ENCODE results near the gene PCDHGA2.
"Not testable (repeated sequence)": the region's sequence is repeated elsewhere in the genome, so short reads cannot be mapped to it uniquely, and the experiment has no call there.

Gene PCDHGA2

DNA sequence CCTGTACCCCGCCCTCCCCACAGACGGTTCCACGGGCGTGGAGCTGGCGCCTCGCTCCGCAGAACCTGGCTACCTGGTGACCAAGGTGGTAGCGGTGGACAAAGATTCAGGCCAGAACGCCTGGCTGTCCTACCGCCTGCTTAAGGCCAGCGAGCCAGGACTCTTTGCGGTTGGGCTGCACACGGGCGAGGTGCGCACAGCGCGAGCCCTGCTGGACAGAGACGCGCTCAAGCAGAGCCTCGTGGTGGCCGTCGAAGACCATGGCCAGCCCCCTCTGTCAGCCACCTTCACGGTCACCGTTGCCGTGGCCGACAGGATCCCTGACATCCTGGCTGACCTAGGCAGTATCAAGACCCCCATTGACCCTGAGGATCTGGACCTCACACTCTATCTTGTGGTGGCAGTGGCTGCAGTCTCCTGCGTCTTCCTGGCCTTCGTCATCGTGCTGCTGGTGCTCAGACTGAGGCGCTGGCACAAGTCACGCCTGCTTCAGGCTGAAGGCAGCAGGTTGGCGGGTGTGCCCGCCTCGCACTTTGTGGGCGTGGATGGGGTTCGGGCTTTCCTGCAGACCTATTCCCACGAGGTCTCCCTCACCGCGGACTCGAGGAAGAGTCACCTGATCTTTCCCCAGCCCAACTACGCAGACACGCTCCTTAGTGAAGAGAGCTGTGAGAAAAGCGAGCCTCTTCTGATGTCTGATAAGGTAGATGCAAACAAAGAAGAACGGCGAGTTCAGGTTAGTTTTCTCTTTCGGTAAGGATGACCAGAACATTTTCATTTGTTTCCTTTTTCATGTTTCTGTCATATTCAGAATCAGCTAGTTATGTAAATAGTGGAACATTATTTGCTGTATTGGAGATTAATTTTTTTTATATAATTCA lies 27.7 kb downstream of the PCDHGA2 start:
- Histone ChIP-seq H3K27ac (ENCODE audit: low read depth, low read length) (no peak overlapping the region), H3K9ac (ENCODE audit: low read length) (no peak overlapping the region), H3K9me3 (ENCODE audit: low read length) (peaks cover 61% of the 10 kb centered on the region), H3K27me3 (ENCODE audit: control insufficient read depth in 1 of 2, insufficient read depth in 2 of 2, low read length in 2 of 2) (no peaks in the 10 kb centered on the region), H3K4me1 (ENCODE audit: insufficient read depth, low read length) (no peaks in the 10 kb centered on the region), H3K4me3 (ENCODE audit: low read depth in 1 of 2, low read length in 2 of 2) (peak overlapping the region in 1 of 2 donors; percentile 44), H3K36me3 (ENCODE audit: insufficient read depth, low read length) (peaks cover 4% of the 10 kb centered on the region)

- peaks cover 70% of the 10 kb centered on the region for H3K9me3 ChIP-seq (ENCODE audit: low read length)
Observed at GRCh38 chr5:141369994-141370848, 31.7 kb downstream of the PCDHGA2 start, which contains the start of gene PCDHGB3. TSS of gene PCDHGB3 (plus strand) at chr5:141370242. CDS start at chr5:141370395, 153 bp downstream.

GRCh38 chr5:141371572-141372475 lies 33.3 kb downstream of the PCDHGA2 start:
- Histone ChIP-seq H3K27ac (ENCODE audit: low read depth, low read length) (no peak overlapping the region), H3K4me3 (ENCODE audit: low read depth in 1 of 2, low read length in 2 of 2) (peak overlapping the region; percentile 42 to 52), H3K9ac (ENCODE audit: low read length) (no peak overlapping the region), H3K4me1 (ENCODE audit: insufficient read depth, low read length) (no peaks in the 10 kb centered on the region), H3K9me3 (ENCODE audit: low read length) (peaks cover 65% of the 10 kb centered on the region), H3K27me3 (ENCODE audit: control insufficient read depth in 1 of 2, insufficient read depth in 2 of 2, low read length in 2 of 2) (no peaks in the 10 kb centered on the region), H3K36me3 (ENCODE audit: insufficient read depth, low read length) (peaks cover 4% of the 10 kb centered on the region)

More at GRCh38 chr5:141369994-141370848, 31.7 kb downstream of the PCDHGA2 start, which contains the start of gene PCDHGB3:
- Histone ChIP-seq H3K9ac (ENCODE audit: low read length) (no peak within 1 kb of the TSS), H3K27ac (ENCODE audit: low read depth, low read length) (no peak within 1 kb of the TSS), H3K36me3 (ENCODE audit: insufficient read depth, low read length) (peaks cover 4% of the 10 kb centered on the region), H3K27me3 (ENCODE audit: control insufficient read depth in 1 of 2, insufficient read depth in 2 of 2, low read length in 2 of 2) (no peaks in the 10 kb centered on the region), H3K4me1 (ENCODE audit: insufficient read depth, low read length) (no peaks in the 10 kb centered on the region), H3K4me3 (ENCODE audit: low read depth in 1 of 2, low read length in 2 of 2) (peak within 1 kb of the TSS; percentile 32 to 50)

DNA sequence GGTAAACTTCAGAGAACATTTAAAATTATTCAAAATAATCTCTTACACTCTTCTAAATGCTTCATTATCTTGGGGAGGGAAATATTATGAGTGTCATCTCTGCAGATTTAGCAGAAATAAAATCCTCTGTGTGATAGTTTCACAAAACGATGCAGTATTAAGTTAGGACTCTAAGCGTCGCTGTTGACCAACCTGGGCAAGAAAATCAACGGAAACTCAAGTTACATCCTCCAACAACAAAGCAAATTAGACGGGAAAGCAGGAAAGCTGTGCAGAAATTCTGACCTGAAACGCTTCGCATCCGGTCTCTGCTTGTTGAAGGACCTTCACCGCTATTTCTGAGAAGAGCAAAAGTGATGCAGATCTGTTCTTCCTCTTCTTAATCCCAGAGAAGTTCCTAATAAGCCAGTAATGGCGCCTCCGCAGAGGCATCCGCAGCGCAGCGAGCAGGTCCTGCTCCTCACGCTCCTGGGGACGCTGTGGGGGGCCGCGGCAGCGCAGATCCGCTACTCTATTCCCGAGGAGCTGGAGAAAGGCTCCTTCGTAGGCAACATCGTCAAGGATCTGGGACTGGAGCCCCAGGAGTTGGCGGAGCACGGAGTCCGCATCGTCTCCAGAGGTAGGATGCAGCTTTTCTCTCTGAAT lies 35.2 kb downstream of the PCDHGA2 start, which contains the start of gene PCDHGA6:
PCDHGA6 (plus strand) TSS at position 219 of the 645 bp plus-strand sequence; CDS start at position 412, 193 bp downstream.
- Histone ChIP-seq H3K4me1 (ENCODE audit: insufficient read depth, low read length) (no peaks in the 10 kb centered on the region), H3K27ac (ENCODE audit: low read depth, low read length) (no peak within 1 kb of the TSS), H3K27me3 (ENCODE audit: control insufficient read depth in 1 of 2, insufficient read depth in 2 of 2, low read length in 2 of 2) (no peaks in the 10 kb centered on the region), H3K9me3 (ENCODE audit: low read length) (peaks cover 77% of the 10 kb centered on the region), H3K9ac (ENCODE audit: low read length) (no peak within 1 kb of the TSS), H3K4me3 (ENCODE audit: low read depth in 1 of 2, low read length in 2 of 2) (peak within 1 kb of the TSS; percentile 25 to 42), H3K36me3 (ENCODE audit: insufficient read depth, low read length) (peaks cover 4% of the 10 kb centered on the region)

GRCh38 chr5:141374627-141375026 lies 36.1 kb downstream of the PCDHGA2 start:
- H3K4me3 ChIP-seq (ENCODE audit: low read depth in 1 of 2, low read length in 2 of 2), result peak overlapping the region; percentile 25 to 28
- H3K9me3 ChIP-seq (ENCODE audit: low read length), result peaks cover 73% of the 10 kb centered on the region
- H3K4me1 ChIP-seq (ENCODE audit: insufficient read depth, low read length), result no peaks in the 10 kb centered on the region
- no peaks in the 10 kb centered on the region for H3K27me3 ChIP-seq (ENCODE audit: control insufficient read depth in 1 of 2, insufficient read depth in 2 of 2, low read length in 2 of 2)
- H3K36me3 ChIP-seq (ENCODE audit: insufficient read depth, low read length), result peaks cover 4% of the 10 kb centered on the region
- H3K9ac ChIP-seq (ENCODE audit: low read length), result no peak overlapping the region
- no peak overlapping the region for H3K27ac ChIP-seq (ENCODE audit: low read depth, low read length)

GRCh38 chr5:141375444-141376155 lies 37.0 kb downstream of the PCDHGA2 start:
- H3K36me3 ChIP-seq (ENCODE audit: insufficient read depth, low read length); H3K9ac ChIP-seq (ENCODE audit: low read length); H3K27ac ChIP-seq (ENCODE audit: low read depth, low read length); H3K4me1 ChIP-seq (ENCODE audit: insufficient read depth, low read length); H3K27me3 ChIP-seq (ENCODE audit: control insufficient read depth in 1 of 2, insufficient read depth in 2 of 2, low read length in 2 of 2): not testable (repeated sequence)
- H3K9me3 ChIP-seq (ENCODE audit: low read length), result peaks cover 68% of the 10 kb centered on the region
- H3K4me3 ChIP-seq (ENCODE audit: low read depth in 1 of 2, low read length in 2 of 2), result peak overlapping the region in 1 of 2 donors; percentile 38

DNA sequence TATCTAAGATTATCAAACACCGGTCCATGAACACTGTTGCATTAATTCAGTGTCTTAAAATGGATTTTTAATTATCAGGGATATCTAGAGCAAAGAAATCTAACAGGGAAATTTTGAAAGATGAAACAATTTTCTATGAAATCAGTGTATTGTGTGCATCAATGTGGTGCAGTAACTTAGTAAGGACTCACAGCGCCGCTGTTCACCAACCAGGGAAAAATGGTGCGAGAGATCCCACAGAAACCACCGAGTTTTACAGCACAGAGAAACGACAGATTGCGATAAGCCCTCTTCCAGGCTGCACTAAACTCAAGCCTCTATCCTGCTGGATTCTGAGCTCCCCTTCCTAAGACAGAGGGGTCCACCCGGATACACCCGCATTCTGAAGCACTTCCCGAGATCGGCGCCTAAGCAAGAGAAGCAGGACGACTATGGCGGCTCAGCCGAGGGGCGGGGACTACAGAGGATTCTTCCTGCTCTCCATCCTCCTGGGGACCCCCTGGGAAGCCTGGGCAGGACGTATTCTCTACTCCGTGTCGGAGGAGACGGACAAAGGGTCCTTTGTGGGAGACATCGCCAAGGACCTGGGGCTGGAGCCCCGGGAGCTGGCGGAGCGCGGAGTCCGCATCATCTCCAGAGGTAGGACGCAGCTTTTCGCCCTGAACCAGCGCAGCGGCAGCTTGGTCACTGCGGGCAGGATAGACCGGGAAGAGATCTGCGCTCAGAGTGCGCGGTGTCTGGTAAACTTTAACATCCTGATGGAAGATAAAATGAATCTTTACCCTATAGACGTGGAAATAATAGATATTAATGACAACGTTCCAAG lies 44.1 kb downstream of the PCDHGA2 start, which contains the start of gene PCDHGA7:
PCDHGA7 (plus strand) TSS at position 274 of the 826 bp plus-strand sequence; CDS start at position 432, 158 bp downstream.
- H3K27ac ChIP-seq (ENCODE audit: low read depth, low read length), result no peak within 1 kb of the TSS
- H3K9ac ChIP-seq (ENCODE audit: low read length), result no peak within 1 kb of the TSS
- no peaks in the 10 kb centered on the region for H3K4me1 ChIP-seq (ENCODE audit: insufficient read depth, low read length)
- no peaks in the 10 kb centered on the region for H3K36me3 ChIP-seq (ENCODE audit: insufficient read depth, low read length)
- no peaks in the 10 kb centered on the region for H3K27me3 ChIP-seq (ENCODE audit: control insufficient read depth in 1 of 2, insufficient read depth in 2 of 2, low read length in 2 of 2)
- H3K9me3 ChIP-seq (ENCODE audit: low read length), result peaks cover 73% of the 10 kb centered on the region
- peak within 1 kb of the TSS; percentile 12 to 47 for H3K4me3 ChIP-seq (ENCODE audit: low read depth in 1 of 2, low read length in 2 of 2)

DNA sequence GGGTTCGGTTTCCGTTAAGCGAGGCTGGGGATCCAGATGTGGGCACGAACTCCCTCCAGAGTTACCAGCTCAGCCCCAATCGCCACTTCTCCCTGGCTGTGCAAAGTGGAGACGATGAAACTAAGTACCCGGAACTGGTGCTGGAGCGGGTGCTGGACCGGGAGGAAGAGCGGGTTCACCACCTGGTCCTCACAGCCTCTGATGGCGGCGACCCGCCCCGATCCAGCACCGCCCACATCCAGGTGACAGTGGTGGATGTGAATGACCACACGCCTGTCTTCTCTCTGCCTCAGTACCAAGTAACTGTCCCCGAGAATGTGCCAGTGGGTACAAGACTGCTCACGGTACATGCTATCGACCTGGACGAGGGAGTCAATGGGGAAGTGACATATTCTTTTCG lies 44.8 kb downstream of the PCDHGA2 start:
- Histone ChIP-seq H3K9ac (ENCODE audit: low read length) (no peak overlapping the region), H3K4me1 (ENCODE audit: insufficient read depth, low read length) (no peaks in the 10 kb centered on the region), H3K36me3 (ENCODE audit: insufficient read depth, low read length) (no peaks in the 10 kb centered on the region), H3K9me3 (ENCODE audit: low read length) (peaks cover 69% of the 10 kb centered on the region), H3K27me3 (ENCODE audit: control insufficient read depth in 1 of 2, insufficient read depth in 2 of 2, low read length in 2 of 2) (no peaks in the 10 kb centered on the region), H3K4me3 (ENCODE audit: low read depth in 1 of 2, low read length in 2 of 2) (peak overlapping the region; percentile 12 to 47), H3K27ac (ENCODE audit: low read depth, low read length) (no peak overlapping the region)

DNA sequence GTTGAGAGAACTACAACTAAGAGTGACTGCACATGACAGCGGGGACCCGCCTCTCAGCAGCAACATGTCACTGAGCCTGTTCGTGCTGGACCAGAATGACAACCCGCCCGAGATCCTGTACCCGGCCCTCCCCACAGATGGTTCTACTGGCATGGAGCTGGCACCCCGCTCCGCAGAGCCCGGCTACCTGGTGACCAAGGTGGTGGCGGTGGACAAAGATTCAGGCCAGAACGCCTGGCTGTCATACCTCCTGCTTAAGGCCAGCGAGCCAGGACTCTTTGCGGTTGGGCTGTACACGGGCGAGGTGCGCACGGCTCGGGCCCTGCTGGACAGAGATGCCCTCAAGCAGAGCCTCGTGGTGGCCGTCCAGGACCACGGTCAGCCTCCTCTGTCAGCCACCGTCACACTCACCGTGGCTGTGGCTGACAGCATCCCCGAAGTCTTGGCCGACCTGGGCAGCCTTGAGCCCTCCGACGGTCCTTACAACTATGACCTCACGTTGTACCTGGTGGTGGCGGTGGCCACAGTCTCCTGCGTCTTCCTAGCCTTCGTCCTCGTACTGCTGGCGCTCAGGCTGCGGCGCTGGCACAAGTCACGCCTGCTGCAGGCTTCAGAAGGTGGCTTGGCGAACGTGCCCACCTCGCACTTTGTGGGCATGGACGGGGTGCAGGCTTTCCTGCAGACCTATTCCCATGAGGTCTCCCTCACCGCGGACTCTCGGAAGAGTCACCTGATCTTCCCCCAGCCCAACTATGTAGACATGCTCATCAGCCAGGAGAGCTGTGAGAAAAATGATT lies 46.1 kb downstream of the PCDHGA2 start:
- peak overlapping the region in 1 of 2 donors; percentile 16 for H3K4me3 ChIP-seq (ENCODE audit: low read depth in 1 of 2, low read length in 2 of 2)
- no peaks in the 10 kb centered on the region for H3K4me1 ChIP-seq (ENCODE audit: insufficient read depth, low read length)
- no peaks in the 10 kb centered on the region for H3K36me3 ChIP-seq (ENCODE audit: insufficient read depth, low read length)
- H3K27ac ChIP-seq (ENCODE audit: low read depth, low read length), result no peak overlapping the region
- peaks cover 78% of the 10 kb centered on the region for H3K9me3 ChIP-seq (ENCODE audit: low read length)
- H3K9ac ChIP-seq (ENCODE audit: low read length), result no peak overlapping the region
- H3K27me3 ChIP-seq (ENCODE audit: control insufficient read depth in 1 of 2, insufficient read depth in 2 of 2, low read length in 2 of 2), result no peaks in the 10 kb centered on the region
